Ectodermal cell (in vitro differentiated cells): ENCODE measurements around the gene NAP1L4.

Experiments
- H3K27ac ChIP-seq: 2 replicates; pipeline ENCODE4 v1.7.0; 2013; ENCODE audit warnings: mild to moderate bottlenecking, low read depth, low read length; ENCODE audit not compliant: insufficient read depth, poor library complexity, severe bottlenecking
- H3K27me3 ChIP-seq: 2 replicates; pipeline ENCODE4 v1.7.0; 2013; ENCODE audit warnings: mild to moderate bottlenecking, low read length; ENCODE audit not compliant: insufficient read depth, control insufficient read depth, poor library complexity, severe bottlenecking
- H3K36me3 ChIP-seq: one replicate; pipeline ENCODE4 v1.7.0; 2013; ENCODE audit warnings: low read length; ENCODE audit not compliant: control insufficient read depth, insufficient read depth
- H3K4me1 ChIP-seq: one replicate; pipeline ENCODE4 v1.7.0; 2013; ENCODE audit warnings: low read length; ENCODE audit not compliant: control insufficient read depth, insufficient read depth
- H3K4me3 ChIP-seq: 2 replicates; pipeline ENCODE4 v1.7.0; 2013; ENCODE audit warnings: low read depth, low read length, control low read depth; ENCODE audit not compliant: insufficient read depth
- H3K9me3 ChIP-seq: 2 replicates; pipeline ENCODE4 v1.7.0; 2013; ENCODE audit warnings: mild to moderate bottlenecking, low read length, moderate library complexity; ENCODE audit not compliant: control insufficient read depth
- WGBS, 2 experiments: methylation state at CpG; one replicate each; pipeline ENCODE4 v1.1.7; 2013; ENCODE audit warnings: missing lambda C conversion rate in 2 of 2; 5-methylcytosine and 5-hydroxymethylcytosine counted together

NAP1L4 gene

DNA sequence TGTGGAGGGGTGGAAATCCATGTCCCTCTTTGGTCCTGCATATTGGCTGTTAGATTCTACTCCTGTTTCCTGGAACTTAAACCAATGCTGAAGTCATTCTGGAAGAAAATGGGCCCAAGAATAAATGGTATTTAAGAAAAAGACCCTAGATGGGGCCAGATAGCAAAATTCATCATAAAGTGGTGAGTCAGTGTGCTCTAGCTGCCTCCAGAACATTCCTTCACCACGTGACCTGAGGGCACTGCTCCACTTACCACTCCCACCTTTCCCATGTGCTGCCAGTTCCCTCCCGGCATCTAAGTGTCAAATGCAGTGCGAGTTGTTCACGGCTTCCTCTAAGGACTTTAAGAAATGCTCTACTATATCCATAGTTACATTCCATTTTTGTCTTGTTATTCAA is 30.9 kb upstream of the NAP1L4 start:
- Histone ChIP-seq H3K9me3 (no peaks in the 10 kb centered on the region), H3K27me3 (no peaks in the 10 kb centered on the region), H3K4me3 (no peak overlapping the region), H3K27ac (no peak overlapping the region), H3K36me3 (peaks cover 5% of the 10 kb centered on the region), H3K4me1 (no peaks in the 10 kb centered on the region)
- 94% methylated on average over 4 of the region's 4 CpGs for WGBS, 2 experiments

DNA sequence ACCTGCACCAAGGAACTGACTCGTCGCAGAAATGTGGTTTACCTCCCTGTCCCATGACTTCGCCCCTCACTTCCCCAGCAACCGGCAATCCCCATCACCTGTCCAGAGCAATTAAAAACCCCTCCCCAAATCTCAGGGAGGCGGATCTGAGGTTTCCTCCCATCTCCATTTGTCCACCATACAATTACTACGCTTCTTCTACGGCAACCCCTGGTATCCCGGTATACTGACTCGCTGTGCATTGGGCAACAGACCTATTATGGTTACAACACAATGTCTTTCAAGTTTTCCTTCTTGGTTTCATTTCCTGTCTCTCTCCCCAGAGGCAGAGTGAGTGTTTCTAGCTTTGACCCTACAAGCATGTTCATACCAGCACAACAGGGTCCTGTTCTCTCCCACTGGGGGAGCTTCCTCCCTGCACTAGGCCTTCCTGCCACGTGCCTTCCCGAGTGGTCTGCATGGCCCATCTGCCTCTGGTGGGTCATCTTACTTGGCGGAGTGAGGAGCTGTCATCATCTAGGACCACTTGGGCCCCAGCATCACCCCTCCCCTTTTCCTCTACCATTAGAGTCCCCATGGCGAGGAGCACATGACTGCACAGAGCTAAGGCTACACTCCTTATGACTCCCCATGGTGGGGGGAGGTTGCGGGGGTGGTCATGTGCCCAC is 30.3 kb upstream of the NAP1L4 start:
- Histone ChIP-seq H3K4me1 (no peaks in the 10 kb centered on the region), H3K27me3 (no peaks in the 10 kb centered on the region), H3K36me3 (peaks cover 5% of the 10 kb centered on the region), H3K27ac (no peak overlapping the region), H3K9me3 (no peaks in the 10 kb centered on the region), H3K4me3 (no peak overlapping the region)
- 93 to 94% methylated on average over 14 of the region's 14 CpGs for WGBS, 2 experiments

DNA sequence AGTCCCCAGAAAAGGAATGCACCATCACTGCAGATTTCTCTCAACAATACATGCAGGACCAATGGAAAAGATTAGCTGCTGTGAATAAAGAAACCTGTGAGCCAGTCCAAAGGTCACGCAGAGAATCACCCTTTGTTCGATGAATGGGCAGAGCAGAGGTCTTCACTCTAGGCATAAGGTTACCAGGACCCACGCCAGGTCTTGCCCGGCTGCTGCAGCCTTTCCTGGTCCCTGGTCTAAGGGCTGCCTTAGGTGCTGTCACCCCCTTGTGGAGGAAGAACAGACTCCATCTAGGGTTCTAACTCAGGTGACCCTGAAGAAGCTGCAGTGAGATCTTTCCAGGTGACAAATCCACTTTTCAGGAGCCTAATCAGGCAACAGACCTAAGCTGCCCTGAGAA is 29.0 kb upstream of the NAP1L4 start:
- Histone ChIP-seq H3K27ac (no peak overlapping the region), H3K36me3 (peaks cover 9% of the 10 kb centered on the region), H3K27me3 (no peaks in the 10 kb centered on the region), H3K4me1 (no peaks in the 10 kb centered on the region), H3K4me3 (no peak overlapping the region), H3K9me3 (no peaks in the 10 kb centered on the region)
- WGBS, 2 experiments = 69% methylated on average over 4 of the region's 4 CpGs

DNA sequence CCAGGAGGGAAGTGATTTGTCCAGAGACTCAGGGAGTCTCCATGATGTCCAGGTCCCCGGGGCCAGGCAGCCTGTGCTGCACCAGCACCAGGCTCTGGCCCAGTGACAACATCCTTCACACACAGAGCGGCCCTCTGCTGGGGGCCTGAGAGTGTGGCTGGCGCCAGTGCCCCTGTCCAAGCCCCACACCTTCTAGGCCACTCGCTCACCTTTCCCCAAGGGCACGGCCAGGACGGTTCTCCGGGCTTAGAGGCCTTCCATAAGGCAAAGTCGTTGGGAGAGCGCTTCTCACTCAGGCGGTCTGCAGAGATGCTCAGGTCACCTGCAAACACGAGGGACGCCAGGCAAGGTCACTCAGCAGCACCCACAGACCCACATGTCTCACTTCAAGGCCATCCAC is 27.9 kb upstream of the NAP1L4 start:
- Histone ChIP-seq H3K4me3 (no peak overlapping the region), H3K36me3 (peaks cover 9% of the 10 kb centered on the region), H3K27ac (no peak overlapping the region), H3K9me3 (no peaks in the 10 kb centered on the region), H3K4me1 (no peaks in the 10 kb centered on the region), H3K27me3 (no peaks in the 10 kb centered on the region)
- 94 to 95% methylated on average over 12 of the region's 12 CpGs for WGBS, 2 experiments

DNA sequence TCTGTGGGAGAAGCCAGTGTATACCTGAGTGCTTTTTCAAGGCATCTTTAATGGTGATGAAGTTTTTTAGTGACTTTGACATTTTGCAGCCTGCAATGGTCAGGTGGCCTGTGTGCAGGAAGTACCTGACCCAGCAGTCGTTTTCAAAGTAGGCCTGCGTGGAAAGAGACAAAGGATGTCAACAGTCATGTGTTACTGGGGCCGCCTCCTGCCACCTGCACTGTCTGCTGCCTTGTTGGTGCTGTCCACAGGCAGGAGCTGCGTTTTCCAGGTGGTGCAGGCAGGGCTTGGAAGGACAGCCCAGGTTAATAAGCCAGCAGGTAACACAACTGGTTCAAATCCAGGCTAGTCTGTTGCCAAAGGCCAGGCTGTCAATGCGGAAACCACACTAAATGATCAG is 26.5 kb upstream of the NAP1L4 start:
- no peak overlapping the region for H3K27ac ChIP-seq
- peaks cover 9% of the 10 kb centered on the region for H3K36me3 ChIP-seq
- H3K9me3 ChIP-seq = no peaks in the 10 kb centered on the region
- no peaks in the 10 kb centered on the region for H3K4me1 ChIP-seq
- H3K4me3 ChIP-seq = no peak overlapping the region
- no peaks in the 10 kb centered on the region for H3K27me3 ChIP-seq
- WGBS, 2 experiments = 93 to 94% methylated on average over 5 of the region's 5 CpGs

DNA sequence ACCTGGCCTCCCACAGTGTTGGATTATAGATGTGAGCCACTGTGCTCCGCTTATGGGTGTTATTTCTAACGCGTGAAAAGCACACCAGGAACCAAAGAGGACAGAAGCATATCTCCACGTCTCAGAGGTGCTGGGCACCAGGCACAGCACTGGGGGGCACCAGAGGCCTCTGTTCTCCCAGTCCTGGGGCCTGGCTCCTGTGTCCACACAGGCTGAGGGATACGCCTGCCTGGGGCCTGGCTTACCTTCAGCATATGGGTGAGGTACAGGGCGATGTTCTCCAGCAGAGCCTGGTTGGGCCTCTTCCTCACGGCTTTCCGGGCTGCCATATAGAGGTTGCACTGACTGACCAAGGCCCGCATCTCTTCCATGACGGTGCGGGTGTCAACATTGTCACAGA is 24.7 kb upstream of the NAP1L4 start:
- Histone ChIP-seq H3K4me3 (no peak overlapping the region), H3K4me1 (no peaks in the 10 kb centered on the region), H3K27ac (no peak overlapping the region), H3K27me3 (no peaks in the 10 kb centered on the region), H3K9me3 (no peaks in the 10 kb centered on the region), H3K36me3 (peaks cover 9% of the 10 kb centered on the region)
- WGBS, 2 experiments = 95 to 96% methylated on average over 11 of the region's 11 CpGs

DNA sequence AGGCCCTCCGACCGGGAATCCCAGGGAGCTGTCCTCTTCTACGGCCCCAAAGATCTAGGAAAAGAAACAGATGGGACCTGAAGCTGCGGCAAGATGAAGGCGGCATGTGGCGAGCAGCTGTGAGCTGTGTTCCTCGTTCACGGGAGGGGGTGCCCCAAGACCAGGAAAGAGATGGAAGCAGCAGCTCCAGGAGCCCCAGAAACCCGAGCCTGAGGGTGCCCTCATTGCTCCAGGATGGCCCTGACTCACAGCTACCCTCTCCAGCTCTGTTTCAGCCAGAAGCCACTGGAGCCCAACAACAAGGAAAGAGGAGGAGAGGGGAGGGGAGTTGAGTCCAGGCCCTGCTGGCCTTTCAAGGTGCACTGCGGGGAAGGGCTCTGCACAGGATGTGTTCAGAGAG is 23.7 kb upstream of the NAP1L4 start:
- no peaks in the 10 kb centered on the region for H3K9me3 ChIP-seq
- H3K4me3 ChIP-seq = no peak overlapping the region
- no peak overlapping the region for H3K27ac ChIP-seq
- no peaks in the 10 kb centered on the region for H3K4me1 ChIP-seq
- 93 to 95% methylated on average over 10 of the region's 10 CpGs for WGBS, 2 experiments
- H3K27me3 ChIP-seq = no peaks in the 10 kb centered on the region
- H3K36me3 ChIP-seq = peaks cover 11% of the 10 kb centered on the region

DNA sequence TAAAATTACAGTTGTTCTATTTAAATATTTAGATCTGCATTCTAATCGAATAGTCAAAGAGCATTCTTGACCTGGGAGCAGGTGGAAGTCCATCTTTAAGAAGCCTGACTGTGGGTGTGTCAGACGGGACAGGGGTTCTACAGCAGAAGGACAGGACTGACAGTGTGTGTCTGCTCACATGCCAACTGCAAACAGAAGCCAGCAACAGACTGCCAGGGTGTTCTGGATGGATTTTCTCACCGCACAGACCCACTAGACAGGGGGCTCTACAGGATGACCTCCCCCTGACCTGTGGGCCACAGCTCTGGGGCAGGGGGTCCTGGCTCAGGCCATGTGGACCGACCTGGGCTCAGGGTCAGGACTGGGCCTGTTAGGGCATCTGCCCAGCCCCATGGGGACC is 22.8 kb upstream of the NAP1L4 start:
- peaks cover 14% of the 10 kb centered on the region for H3K36me3 ChIP-seq
- H3K27me3 ChIP-seq = no peaks in the 10 kb centered on the region
- no peak overlapping the region for H3K27ac ChIP-seq
- no peaks in the 10 kb centered on the region for H3K9me3 ChIP-seq
- no peaks in the 10 kb centered on the region for H3K4me1 ChIP-seq
- WGBS, 2 experiments = 97% methylated on average over 4 of the region's 4 CpGs
- H3K4me3 ChIP-seq = no peak overlapping the region

DNA sequence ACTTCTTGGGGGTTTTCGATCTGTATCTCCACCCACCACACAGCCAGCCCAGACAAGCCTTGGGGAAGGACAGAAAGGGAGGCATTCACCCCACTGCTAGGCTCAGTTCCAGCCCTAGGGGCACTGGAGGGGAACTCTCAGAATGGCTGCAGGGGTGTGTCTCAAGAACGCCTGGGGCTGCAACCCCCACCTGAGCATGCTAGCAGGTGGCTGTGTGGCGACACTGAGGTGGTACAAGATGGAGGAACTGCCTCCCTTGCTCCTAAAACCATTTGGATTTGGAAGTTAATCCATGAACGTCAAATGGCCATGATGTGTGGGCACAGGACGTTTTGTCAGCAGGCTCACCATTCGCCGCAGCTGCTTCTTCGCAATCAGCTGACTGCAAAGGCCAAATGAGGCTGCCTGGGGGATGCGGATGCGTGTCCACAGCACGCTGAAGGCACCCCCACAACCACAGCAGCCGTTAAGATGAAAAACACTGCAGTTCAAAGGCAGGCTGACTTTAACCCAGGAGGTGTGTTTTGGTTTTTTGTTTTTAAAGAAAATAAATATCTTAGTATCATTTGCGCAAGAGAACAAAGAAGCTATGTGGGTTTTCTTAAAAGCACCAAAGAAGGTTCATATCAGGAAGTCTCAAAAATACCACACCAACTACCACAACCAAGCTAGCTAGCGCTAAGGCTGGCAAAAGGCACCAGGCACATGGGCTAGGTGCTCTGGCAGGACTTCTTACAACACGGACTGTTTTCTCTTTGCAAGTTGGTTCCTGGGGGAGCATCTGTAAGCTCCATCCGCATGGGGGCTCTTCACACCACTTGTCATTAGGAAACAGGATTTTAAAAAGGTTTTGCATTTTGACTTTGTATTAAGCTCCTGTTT is 22.2 kb upstream of the NAP1L4 start:
- WGBS, 2 experiments = 93 to 96% methylated on average over 16 of the region's 16 CpGs

More for the DNA sequence above, 22.2 kb upstream of the NAP1L4 start:
- Histone ChIP-seq H3K4me1 (no peaks in the 10 kb centered on the region), H3K9me3 (no peaks in the 10 kb centered on the region), H3K4me3 (no peak overlapping the region), H3K36me3 (peaks cover 16% of the 10 kb centered on the region), H3K27ac (no peak overlapping the region), H3K27me3 (no peaks in the 10 kb centered on the region)
